ENCODE results near the gene MAP3K9. TPM values are rescaled to one million over a fixed set of nuclear protein-coding genes. Genes with fewer than 3 reads are reported as not detected.

The MAP3K9 gene
- total RNA-seq, 1 donor from 2014 or later: 10.3 TPM

- TF ChIP-seq CTCF (conservative IDR thresholded peaks at IDR 0.05): no peak
- H3K4me3 Mint-ChIP-seq: no peak overlapping the region
- H3K9me3 Mint-ChIP-seq: peaks cover 4% of the 10 kb centered on the region
Observed at GRCh38 chr14:70833884-70834283, 24.6 kb upstream of the MAP3K9 start.

GRCh38 chr14:70832561-70833305 lies 23.4 kb upstream of the MAP3K9 start:
- peaks cover 3% of the 10 kb centered on the region for H3K27me3 Mint-ChIP-seq (ENCODE audit: low read depth)
- H3K27ac Mint-ChIP-seq (ENCODE audit: unreplicated experiment): no peak overlapping the region

More at GRCh38 chr14:70833884-70834283, 24.6 kb upstream of the MAP3K9 start:
- DNase-seq (ENCODE audit: low read depth, low spot score): no peak
- no peak overlapping the region for H3K27ac Mint-ChIP-seq (ENCODE audit: unreplicated experiment)
- H3K36me3 Mint-ChIP-seq (ENCODE audit: low read depth): peaks cover 2% of the 10 kb centered on the region
- no peaks in the 10 kb centered on the region for H3K4me1 Mint-ChIP-seq
- peaks cover 3% of the 10 kb centered on the region for H3K27me3 Mint-ChIP-seq (ENCODE audit: low read depth)

GRCh38 chr14:70830998-70831781 lies 21.9 kb upstream of the MAP3K9 start:
- Mint-ChIP-seq H3K27me3 (ENCODE audit: low read depth) (peaks cover 6% of the 10 kb centered on the region), H3K27ac (ENCODE audit: unreplicated experiment) (no peak overlapping the region), H3K4me3 (no peak overlapping the region), H3K36me3 (ENCODE audit: low read depth) (peaks cover 2% of the 10 kb centered on the region), H3K4me1 (no peaks in the 10 kb centered on the region), H3K9me3 (peaks cover 2% of the 10 kb centered on the region)
- TF ChIP-seq CTCF (conservative IDR thresholded peaks at IDR 0.05): no peak
- no peak for DNase-seq (ENCODE audit: low read depth, low spot score)

More at GRCh38 chr14:70832561-70833305, 23.4 kb upstream of the MAP3K9 start:
- no peak for DNase-seq (ENCODE audit: low read depth, low spot score)
- H3K4me1 Mint-ChIP-seq: no peaks in the 10 kb centered on the region
- H3K4me3 Mint-ChIP-seq: no peak overlapping the region
- peaks cover 2% of the 10 kb centered on the region for H3K36me3 Mint-ChIP-seq (ENCODE audit: low read depth)
- TF ChIP-seq CTCF (conservative IDR thresholded peaks at IDR 0.05): no peak
- peaks cover 4% of the 10 kb centered on the region for H3K9me3 Mint-ChIP-seq

GRCh38 chr14:70828188-70828587 lies 18.9 kb upstream of the MAP3K9 start:
- Mint-ChIP-seq H3K36me3 (ENCODE audit: low read depth) (no peaks in the 10 kb centered on the region), H3K4me1 (peaks cover 2% of the 10 kb centered on the region), H3K27me3 (ENCODE audit: low read depth) (peaks cover 23% of the 10 kb centered on the region), H3K9me3 (no peaks in the 10 kb centered on the region), H3K27ac (ENCODE audit: unreplicated experiment) (no peak overlapping the region), H3K4me3 (no peak overlapping the region)
- no peak for TF ChIP-seq CTCF (conservative IDR thresholded peaks at IDR 0.05)
- no peak for DNase-seq (ENCODE audit: low read depth, low spot score)

GRCh38 chr14:70827752-70828151 lies 18.4 kb upstream of the MAP3K9 start:
- peaks cover 6% of the 10 kb centered on the region for H3K4me1 Mint-ChIP-seq
- H3K36me3 Mint-ChIP-seq (ENCODE audit: low read depth): no peaks in the 10 kb centered on the region
- no peak for TF ChIP-seq CTCF (conservative IDR thresholded peaks at IDR 0.05)
- no peak overlapping the region for H3K4me3 Mint-ChIP-seq
- H3K9me3 Mint-ChIP-seq: no peaks in the 10 kb centered on the region
- no peak overlapping the region for H3K27ac Mint-ChIP-seq (ENCODE audit: unreplicated experiment)
- H3K27me3 Mint-ChIP-seq (ENCODE audit: low read depth): peaks cover 27% of the 10 kb centered on the region
- DNase-seq (ENCODE audit: low read depth, low spot score): no peak
